B cell (primary cell): ENCODE data around the gene EXOC4.

ENCODE experiments used
- EZH2 ChIP-seq: IDR thresholded peaks from 2 replicates; pipeline ENCODE4 v1.6.1; 2012; ENCODE audit warnings: borderline replicate concordance, low read depth, mild to moderate bottlenecking, moderate library complexity, low read length; ENCODE audit not compliant: insufficient read depth, poor library complexity, severe bottlenecking
- TF ChIP-seq, protein P1 (sequence below): fragments of 200-600 bp; IDR thresholded peaks from one replicate; pipeline ENCODE4 v1.8.0; 2022; ENCODE audit warnings: antibody characterized with exemption, mild to moderate bottlenecking

DNA sequence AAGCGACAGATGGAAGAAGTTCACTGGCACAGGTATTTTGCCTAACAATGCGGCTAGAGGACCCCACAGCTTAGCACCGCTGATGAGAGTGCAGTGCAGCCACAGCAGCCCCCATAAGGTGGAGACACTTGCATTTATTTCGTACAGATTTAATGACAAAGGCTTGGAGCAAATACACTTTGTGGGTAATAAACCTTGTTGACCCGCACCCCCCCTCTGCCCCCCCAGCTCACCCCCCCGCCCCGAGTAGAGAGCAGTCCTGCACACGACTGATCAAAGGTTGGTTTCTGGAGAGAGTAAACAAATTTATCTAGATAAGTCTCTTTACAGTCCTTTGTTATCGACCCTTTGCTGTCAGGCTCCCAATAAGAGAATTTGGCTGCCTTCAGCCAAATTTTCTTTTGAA, 777.6 kb downstream of the EXOC4 start:
- TF ChIP-seq EZH2 = no peak
- TF ChIP-seq, protein P1, sequence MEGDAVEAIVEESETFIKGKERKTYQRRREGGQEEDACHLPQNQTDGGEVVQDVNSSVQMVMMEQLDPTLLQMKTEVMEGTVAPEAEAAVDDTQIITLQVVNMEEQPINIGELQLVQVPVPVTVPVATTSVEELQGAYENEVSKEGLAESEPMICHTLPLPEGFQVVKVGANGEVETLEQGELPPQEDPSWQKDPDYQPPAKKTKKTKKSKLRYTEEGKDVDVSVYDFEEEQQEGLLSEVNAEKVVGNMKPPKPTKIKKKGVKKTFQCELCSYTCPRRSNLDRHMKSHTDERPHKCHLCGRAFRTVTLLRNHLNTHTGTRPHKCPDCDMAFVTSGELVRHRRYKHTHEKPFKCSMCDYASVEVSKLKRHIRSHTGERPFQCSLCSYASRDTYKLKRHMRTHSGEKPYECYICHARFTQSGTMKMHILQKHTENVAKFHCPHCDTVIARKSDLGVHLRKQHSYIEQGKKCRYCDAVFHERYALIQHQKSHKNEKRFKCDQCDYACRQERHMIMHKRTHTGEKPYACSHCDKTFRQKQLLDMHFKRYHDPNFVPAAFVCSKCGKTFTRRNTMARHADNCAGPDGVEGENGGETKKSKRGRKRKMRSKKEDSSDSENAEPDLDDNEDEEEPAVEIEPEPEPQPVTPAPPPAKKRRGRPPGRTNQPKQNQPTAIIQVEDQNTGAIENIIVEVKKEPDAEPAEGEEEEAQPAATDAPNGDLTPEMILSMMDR = no peak
